M059J (cell line): ENCODE data around the gene UFD1. TPM values are rescaled to one million over a fixed set of nuclear protein-coding genes. Genes with fewer than 3 reads are reported as not detected.
A peak's percentile ranks its signal among the peaks of the same experiment; 100 is the strongest.

ENCODE experiments used
- DNase-seq: peaks from one replicate; pipeline ENCODE4 v3.0.0-alpha.2; 2012; ENCODE audit warnings: low read depth
- total RNA-seq: library from RNA; depleted of rRNA; stranded (reverse); fragments of >200 nt; shearing (Covaris generic); gene quantifications from 2 replicates; pipeline ENCODE4 v1.2.3, GENCODE V29; 2014

Gene UFD1
- total RNA-seq, 1 experiment from 2014 or later: 71.4 TPM

- DNase-seq: no peak
These were observed 7.4 kb downstream of the UFD1 start for GRCh38 chr22:19471572-19471971.

- no peak for DNase-seq
These were observed 9.0 kb downstream of the UFD1 start for GRCh38 chr22:19470010-19470409.

DNA sequence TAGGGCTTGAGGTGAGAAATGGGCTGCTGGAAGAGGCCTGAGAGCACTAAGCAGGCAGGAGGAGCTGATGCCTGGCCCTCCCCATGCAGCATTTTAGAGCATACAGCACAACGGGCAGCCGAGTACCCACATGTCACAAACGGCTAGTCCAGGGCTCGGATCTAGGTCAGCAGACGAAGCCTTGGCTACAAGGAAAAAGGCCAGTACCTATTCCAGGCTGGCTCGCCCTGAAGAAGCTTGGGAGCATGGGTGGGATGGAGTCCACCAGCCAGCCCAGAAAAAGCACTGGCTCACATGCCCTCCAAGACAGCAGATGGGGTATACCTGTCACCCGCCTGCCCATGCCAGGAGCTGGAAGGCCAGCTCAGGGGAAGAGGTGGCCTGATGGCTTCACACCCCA lies 9.6 kb downstream of the UFD1 start:
- DNase-seq: no peak

DNA sequence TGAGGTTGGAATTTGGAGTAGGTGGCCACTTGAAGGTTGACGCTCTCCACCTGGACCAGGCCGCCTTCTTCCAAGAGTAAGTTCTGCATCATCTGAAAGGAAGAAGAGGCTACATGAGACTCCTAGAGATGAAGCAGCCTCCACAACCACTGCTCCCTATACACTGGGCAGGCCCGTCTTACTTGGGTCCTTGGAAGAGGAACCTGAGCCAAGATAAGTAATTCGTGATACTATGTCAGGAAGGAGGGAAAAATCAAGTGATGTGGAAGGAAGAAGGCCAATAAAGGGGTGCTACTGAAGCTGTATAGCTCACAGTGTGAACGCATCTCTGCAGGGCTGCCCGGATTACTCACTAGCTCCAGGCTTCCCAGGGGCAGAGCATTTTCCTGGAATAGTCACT lies 11.1 kb downstream of the UFD1 start:
- no peak for DNase-seq

- DNase-seq: no peak
These were observed 11.9 kb downstream of the UFD1 start for GRCh38 chr22:19466848-19467752.

DNA sequence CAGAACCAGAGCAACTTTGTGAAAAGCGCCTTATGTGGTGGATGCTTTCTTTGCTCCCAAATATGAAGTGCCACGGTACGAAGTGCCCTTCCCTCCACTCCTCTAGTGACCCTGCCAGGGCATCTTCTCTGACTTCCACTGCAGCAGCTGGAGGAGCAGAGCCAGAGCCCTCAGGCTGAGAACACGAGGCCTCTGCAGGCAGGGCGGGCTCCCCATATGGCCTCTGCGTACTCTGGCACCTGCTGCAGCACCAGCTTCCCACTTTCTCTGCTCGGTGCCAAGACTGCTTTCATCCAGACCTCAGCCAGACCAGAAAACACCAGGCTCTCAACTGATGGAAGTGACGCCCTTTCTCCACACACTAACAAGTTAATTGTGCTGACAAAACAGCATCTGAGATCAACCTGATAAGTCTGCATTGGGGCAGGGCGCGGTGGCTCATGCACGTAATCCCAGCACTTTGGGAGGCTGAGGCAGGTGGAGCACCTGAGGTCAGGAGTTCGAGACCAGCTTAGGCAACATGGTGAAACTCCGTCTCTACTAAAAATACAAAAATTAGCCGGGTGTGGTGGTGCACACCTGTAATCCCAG lies 12.8 kb downstream of the UFD1 start:
- no peak for DNase-seq

- DNase-seq: no peak
These were observed 14.0 kb downstream of the UFD1 start for GRCh38 chr22:19464975-19465374.

DNA sequence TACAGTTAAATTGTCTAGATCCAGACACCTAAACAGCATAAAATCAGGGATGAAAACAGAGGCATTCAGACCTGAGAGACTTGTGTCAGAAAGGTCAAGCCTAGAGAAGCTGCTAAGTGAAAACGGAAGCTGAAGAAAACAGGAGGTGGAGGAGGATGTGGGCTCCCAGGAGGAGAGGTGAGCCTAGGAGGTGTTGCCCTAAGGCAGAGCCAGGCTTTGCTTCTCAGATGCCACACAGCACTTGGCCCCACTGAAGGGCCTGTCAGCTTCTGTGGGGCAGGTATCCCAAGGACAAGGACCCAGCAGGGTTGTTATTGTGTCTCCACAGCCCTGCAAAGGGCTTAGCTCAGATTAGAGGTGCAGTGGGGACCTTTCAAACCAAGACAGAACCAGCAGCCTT lies 14.4 kb downstream of the UFD1 start:
- DNase-seq: no peak

- DNase-seq: peak; percentile 90
These were observed 15.2 kb downstream of the UFD1 start for GRCh38 chr22:19463491-19464469.

- DNase-seq: no peak
These were observed 16.0 kb downstream of the UFD1 start for GRCh38 chr22:19463008-19463407.

- no peak for DNase-seq
These were observed 17.5 kb downstream of the UFD1 start for GRCh38 chr22:19461506-19461905.

DNA sequence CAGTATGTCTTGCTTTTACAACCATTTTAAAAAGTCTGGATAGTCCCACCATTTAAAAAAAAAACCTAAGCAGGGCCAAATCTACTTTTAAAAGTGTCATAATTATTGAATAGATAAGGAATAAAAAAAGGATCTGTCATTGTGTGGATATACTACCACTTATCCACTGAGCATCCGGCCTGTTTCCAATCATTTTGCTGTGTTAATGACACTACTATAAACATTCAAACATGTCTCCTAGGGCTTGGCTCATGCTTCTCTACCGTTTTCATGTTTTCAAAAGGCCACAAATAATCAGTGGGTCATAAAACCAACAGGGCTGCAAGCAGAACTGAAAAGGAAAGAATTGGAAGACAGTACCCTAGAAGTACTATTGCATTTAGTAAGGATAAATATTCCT lies 19.0 kb downstream of the UFD1 start:
- DNase-seq: no peak

DNA sequence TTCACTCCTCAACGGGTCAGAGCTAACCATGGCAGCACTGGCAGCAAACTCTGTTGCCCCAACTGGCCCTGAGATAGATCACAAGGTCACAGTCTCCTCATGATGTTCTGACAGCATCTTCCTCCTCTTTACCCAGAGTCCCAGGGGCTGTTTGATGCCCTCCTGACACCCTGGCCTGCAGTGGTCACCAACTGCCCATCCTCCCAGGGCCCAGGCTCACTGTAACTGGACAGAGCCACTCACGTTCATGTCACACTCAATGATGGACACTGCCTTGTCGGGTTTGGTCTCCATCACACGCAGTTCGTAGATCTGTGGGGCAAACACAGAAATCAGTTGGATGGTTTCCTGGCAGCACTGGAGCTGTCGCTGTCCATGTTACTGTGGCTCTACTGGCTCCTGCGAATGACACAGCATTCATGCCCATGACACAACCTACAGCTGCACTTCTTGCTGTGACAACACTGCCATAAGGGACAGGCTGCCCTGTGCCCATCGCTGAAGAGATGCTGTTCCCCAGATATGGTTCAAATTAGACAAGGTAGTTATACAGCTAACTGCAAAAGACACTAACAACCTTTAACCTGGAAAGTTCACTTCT lies 21.1 kb downstream of the UFD1 start:
- no peak for DNase-seq

GRCh38 chr22:19456541-19456940 lies 22.5 kb downstream of the UFD1 start:
- DNase-seq: no peak

DNA sequence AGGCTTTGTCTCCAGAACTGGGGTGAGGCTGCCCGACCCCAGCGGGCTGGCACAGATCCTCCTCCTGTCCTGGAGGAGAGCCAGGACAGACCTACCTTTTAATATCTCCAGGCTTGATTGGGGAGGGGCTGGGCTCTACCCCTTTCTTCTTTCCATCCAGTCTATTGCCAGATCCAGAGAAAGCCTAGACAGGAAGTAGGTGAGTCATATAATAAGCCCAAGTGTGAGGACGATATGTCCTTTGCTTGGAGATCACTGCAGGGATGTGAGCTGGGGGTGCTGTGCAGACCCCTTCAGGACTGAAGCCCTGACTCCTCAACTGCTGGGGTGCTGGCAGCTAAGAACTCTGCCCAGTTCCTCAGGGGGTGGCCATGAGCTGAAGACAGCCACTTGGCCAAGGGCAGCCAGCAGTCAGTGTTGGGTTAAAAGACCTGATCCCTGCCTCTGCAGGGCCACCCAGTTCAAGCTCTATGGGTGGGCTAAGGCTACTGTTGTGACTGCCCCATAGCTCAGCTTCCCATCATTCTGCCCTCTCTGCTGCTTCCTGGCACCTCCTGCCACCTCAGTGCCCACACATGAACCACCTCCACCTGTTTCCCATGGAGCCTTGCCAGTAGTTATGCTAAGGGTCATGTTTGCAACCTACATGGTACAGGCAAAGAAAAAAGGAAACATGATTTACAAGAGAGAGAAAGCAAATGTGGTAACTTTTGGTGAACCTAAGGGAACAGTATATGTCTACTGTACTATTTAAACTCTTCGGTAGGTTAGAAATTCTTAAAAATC lies 23.2 kb downstream of the UFD1 start:
- peak; percentile 26 for DNase-seq

DNA sequence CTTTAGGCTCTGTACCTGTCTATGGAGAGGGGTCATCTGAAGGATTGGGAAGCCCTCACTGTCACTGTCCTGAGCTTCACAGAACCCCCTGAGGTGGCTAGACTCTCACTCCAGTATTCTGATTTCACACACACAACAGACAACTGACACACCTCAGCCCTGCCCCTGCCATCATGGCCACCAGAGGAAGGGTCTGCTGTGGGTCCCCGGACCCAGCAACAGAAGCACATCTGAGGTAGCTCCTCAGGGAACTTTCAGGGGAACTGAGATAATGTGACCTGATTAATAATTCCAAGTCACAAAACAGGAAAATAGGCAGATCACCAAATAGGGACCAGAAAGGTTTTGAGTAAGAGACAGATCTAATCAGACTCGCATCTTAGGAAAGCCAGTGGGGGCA lies 24.0 kb downstream of the UFD1 start:
- DNase-seq: no peak

- DNase-seq: no peak
These were observed 24.8 kb downstream of the UFD1 start for GRCh38 chr22:19454156-19454555.

DNA sequence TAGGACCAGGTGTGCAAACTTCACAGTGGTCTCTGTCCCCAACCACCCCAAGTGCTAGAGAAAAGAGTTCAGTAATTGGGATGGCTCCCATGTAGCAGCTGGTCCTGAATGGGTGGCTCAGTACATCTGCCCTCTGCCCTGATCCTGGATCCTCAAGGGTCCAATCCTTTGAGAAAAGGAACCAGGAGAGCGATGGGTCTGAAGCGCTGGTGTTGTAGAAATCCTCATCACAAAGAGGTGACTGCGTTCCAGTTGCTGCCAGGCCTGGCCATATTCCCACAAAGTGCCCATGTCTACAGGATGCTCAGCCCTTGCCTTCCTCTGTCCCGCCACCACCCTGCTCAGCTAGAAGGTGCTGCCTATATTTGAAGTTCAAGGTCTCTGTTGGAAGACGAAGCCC lies 25.3 kb downstream of the UFD1 start:
- DNase-seq: no peak

GRCh38 chr22:19451570-19451969 lies 27.4 kb downstream of the UFD1 start:
- no peak for DNase-seq

GRCh38 chr22:19450363-19451175 lies 28.4 kb downstream of the UFD1 start:
- no peak for DNase-seq
